Stimulated activated effector memory CD8-positive, alpha-beta T cell treated with anti-CD3 and anti-CD28 coated beads, Interleukin-12 subunit alpha, Interleukin-12 subunit beta, amount 100 ng/mL, for 72 hours (primary cell): ENCODE data around the gene DPEP2NB.

ENCODE experiments used
- ATAC-seq: fragments of 150-1000 bp; cut with Tn5 transposase; 2 replicates; pipeline ENCODE4 v1.10.0; 2021
- DNase-seq, 2 donors: peaks; one replicate each; pipeline ENCODE4 v3.0.0; 2021 to 2022; ENCODE audit warnings: low spot score in 2 of 2
- H3K27ac Mint-ChIP-seq: one replicate; pipeline ENCODE4 v1.8.0; 2022; ENCODE audit warnings: mild to moderate bottlenecking, mixed read lengths
- H3K36me3 Mint-ChIP-seq: one replicate; pipeline ENCODE4 v1.8.0; 2022; ENCODE audit warnings: mild to moderate bottlenecking, mixed read lengths
- H3K4me1 Mint-ChIP-seq: one replicate; pipeline ENCODE4 v1.8.0; 2022; ENCODE audit warnings: mixed read lengths
- H3K4me3 Mint-ChIP-seq: one replicate; pipeline ENCODE4 v1.8.0; 2022; ENCODE audit warnings: mild to moderate bottlenecking, mixed read lengths
- H3K9me3 Mint-ChIP-seq: one replicate; pipeline ENCODE4 v1.8.0; 2022; ENCODE audit warnings: mixed read lengths

The DPEP2NB gene, protein sequence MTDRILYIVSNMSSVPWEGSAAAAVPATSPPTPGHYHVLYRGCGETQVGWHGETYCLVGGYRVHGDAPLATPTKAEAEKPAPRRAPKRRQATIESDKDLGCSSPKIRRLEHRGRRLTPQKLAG

GRCh38 chr16:68015681-68016080 lies at the start of gene DPEP2NB:
Gene DPEP2NB, minus strand, starts transcription at chr16:68015911. Its CDS starts 141 bp downstream, at chr16:68015770.
- ATAC-seq (no peak), DNase-seq (no peak)
- Mint-ChIP-seq H3K36me3 (no peaks in the 10 kb centered on the region), H3K4me3 (no peak within 1 kb of the TSS), H3K9me3 (no peaks in the 10 kb centered on the region), H3K4me1 (peaks cover 6% of the 10 kb centered on the region), H3K27ac (peak within 1 kb of the TSS; percentile 43)

- H3K9me3 Mint-ChIP-seq, result no peaks in the 10 kb centered on the region
- peaks cover 82% of the 10 kb centered on the region for H3K4me1 Mint-ChIP-seq
- peak overlapping the region; percentile 12 for H3K4me3 Mint-ChIP-seq
- ATAC-seq, result peak; percentile 72
- peaks cover 63% of the 10 kb centered on the region for H3K36me3 Mint-ChIP-seq
- H3K27ac Mint-ChIP-seq, result peak overlapping the region; percentile 83
- peak; percentile 60 to 85 for DNase-seq
Measured at GRCh38 chr16:68064791-68065365, 49.2 kb upstream of the DPEP2NB start.

GRCh38 chr16:68062910-68063393 lies 47.2 kb upstream of the DPEP2NB start:
- H3K27ac Mint-ChIP-seq, result peak overlapping the region; percentile 91
- peak overlapping the region; percentile 55 for H3K4me3 Mint-ChIP-seq
- peak; percentile 86 for ATAC-seq
- H3K36me3 Mint-ChIP-seq, result peaks cover 77% of the 10 kb centered on the region
- peaks cover 78% of the 10 kb centered on the region for H3K4me1 Mint-ChIP-seq
- peak in 1 of 2 donors; percentile 72 for DNase-seq
- H3K9me3 Mint-ChIP-seq, result no peaks in the 10 kb centered on the region

GRCh38 chr16:68061396-68061795 lies 45.7 kb upstream of the DPEP2NB start:
- ATAC-seq, result no peak
- H3K9me3 Mint-ChIP-seq, result no peaks in the 10 kb centered on the region
- H3K36me3 Mint-ChIP-seq, result peaks cover 78% of the 10 kb centered on the region
- DNase-seq, result no peak
- H3K4me1 Mint-ChIP-seq, result peaks cover 67% of the 10 kb centered on the region
- H3K4me3 Mint-ChIP-seq, result peak overlapping the region; percentile 21
- peak overlapping the region; percentile 91 for H3K27ac Mint-ChIP-seq

DNA sequence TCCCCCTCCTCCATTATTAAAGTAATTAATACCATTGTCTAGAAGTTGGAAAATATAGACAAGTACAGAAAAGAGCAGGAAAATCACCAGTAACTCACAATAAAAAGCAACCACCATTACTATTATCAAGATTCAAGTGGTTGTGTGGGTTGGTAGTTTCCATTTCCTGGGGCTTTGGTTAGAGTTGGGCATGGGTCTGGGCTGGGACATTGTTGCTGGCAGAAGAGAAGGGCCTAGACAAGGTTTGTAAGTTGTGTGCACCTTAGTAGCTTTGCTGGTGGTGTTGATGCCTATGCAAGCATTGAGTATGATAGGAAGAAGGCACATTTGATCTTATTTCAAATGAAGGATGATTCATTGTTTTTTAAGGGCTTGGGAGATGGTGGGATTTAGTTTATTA lies 44.1 kb upstream of the DPEP2NB start:
- peak; percentile 33 for ATAC-seq
- Mint-ChIP-seq H3K9me3 (no peaks in the 10 kb centered on the region), H3K4me1 (peaks cover 51% of the 10 kb centered on the region), H3K4me3 (peak overlapping the region; percentile 6), H3K27ac (peak overlapping the region; percentile 91), H3K36me3 (peaks cover 70% of the 10 kb centered on the region)
- no peak for DNase-seq

DNA sequence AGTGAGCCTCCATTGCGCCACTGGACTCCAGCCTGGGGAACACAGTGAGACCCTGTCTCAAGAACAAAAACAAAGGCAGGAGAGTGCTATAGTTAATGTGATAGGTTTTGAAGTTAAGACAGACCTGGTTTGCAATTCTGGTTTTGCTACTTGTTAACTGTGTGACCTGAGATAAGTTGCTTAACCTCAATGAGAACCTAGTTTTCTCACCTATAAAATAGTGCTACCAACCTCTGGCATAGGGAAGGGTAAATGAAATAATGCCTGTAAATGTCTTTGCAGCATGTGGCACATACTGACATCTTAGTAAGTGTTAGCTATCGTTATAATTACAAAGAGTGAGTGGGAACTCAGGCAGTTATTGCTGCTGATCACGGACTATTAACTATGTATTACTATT lies 39.7 kb upstream of the DPEP2NB start:
- Mint-ChIP-seq H3K36me3 (peaks cover 81% of the 10 kb centered on the region), H3K4me1 (peaks cover 14% of the 10 kb centered on the region), H3K9me3 (no peaks in the 10 kb centered on the region), H3K4me3 (no peak overlapping the region), H3K27ac (peak overlapping the region; percentile 63)
- ATAC-seq (no peak), DNase-seq (no peak)

DNA sequence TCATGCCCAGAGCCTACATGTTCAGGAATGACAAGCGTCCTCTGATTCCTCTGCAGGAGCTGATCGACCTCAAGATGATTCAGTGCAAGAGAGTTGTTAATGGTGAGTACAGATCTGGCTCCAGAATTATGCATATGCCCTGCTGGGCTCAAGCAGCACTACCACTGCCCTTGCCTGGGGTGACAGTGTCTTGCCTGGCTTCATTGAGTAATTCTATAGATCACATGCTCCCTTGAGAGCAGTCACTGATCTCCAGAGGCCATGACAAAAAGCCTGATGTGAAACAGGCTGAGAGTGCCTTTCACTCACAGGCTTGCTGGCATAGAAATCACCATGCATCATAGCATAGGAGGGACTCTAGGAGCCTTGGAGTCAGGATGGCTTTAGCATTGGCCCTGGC lies 33.7 kb upstream of the DPEP2NB start:
- no peaks in the 10 kb centered on the region for H3K9me3 Mint-ChIP-seq
- H3K4me3 Mint-ChIP-seq, result no peak overlapping the region
- peaks cover 73% of the 10 kb centered on the region for H3K36me3 Mint-ChIP-seq
- ATAC-seq (no peak), DNase-seq (no peak)
- no peaks in the 10 kb centered on the region for H3K4me1 Mint-ChIP-seq
- H3K27ac Mint-ChIP-seq, result no peak overlapping the region

GRCh38 chr16:68047987-68048386 lies 32.3 kb upstream of the DPEP2NB start:
- ATAC-seq, result no peak
- H3K27ac Mint-ChIP-seq, result no peak overlapping the region
- peaks cover 70% of the 10 kb centered on the region for H3K36me3 Mint-ChIP-seq
- no peaks in the 10 kb centered on the region for H3K4me1 Mint-ChIP-seq
- H3K9me3 Mint-ChIP-seq, result no peaks in the 10 kb centered on the region
- DNase-seq, result no peak
- no peak overlapping the region for H3K4me3 Mint-ChIP-seq

- Mint-ChIP-seq H3K4me1 (no peaks in the 10 kb centered on the region), H3K36me3 (peaks cover 59% of the 10 kb centered on the region), H3K9me3 (no peaks in the 10 kb centered on the region), H3K27ac (no peak overlapping the region), H3K4me3 (no peak overlapping the region)
- ATAC-seq (no peak), DNase-seq (no peak)
Measured at GRCh38 chr16:68046106-68046505, 30.4 kb upstream of the DPEP2NB start.

GRCh38 chr16:68041783-68042182 lies 26.1 kb upstream of the DPEP2NB start:
- no peaks in the 10 kb centered on the region for H3K9me3 Mint-ChIP-seq
- H3K4me3 Mint-ChIP-seq, result no peak overlapping the region
- ATAC-seq, result no peak
- no peak overlapping the region for H3K27ac Mint-ChIP-seq
- no peak for DNase-seq
- peaks cover 9% of the 10 kb centered on the region for H3K4me1 Mint-ChIP-seq
- peaks cover 67% of the 10 kb centered on the region for H3K36me3 Mint-ChIP-seq

GRCh38 chr16:68040506-68041288 lies 25.0 kb upstream of the DPEP2NB start:
- peaks cover 69% of the 10 kb centered on the region for H3K36me3 Mint-ChIP-seq
- H3K9me3 Mint-ChIP-seq, result no peaks in the 10 kb centered on the region
- peak; percentile 99 for ATAC-seq
- H3K27ac Mint-ChIP-seq, result peak overlapping the region; percentile 54
- H3K4me1 Mint-ChIP-seq, result peaks cover 13% of the 10 kb centered on the region
- DNase-seq, result peak; percentile 87 to 92
- no peak overlapping the region for H3K4me3 Mint-ChIP-seq

GRCh38 chr16:68037841-68038597 lies 22.3 kb upstream of the DPEP2NB start:
- no peak for DNase-seq
- no peak overlapping the region for H3K4me3 Mint-ChIP-seq
- H3K27ac Mint-ChIP-seq, result no peak overlapping the region
- peaks cover 52% of the 10 kb centered on the region for H3K36me3 Mint-ChIP-seq
- no peaks in the 10 kb centered on the region for H3K9me3 Mint-ChIP-seq
- H3K4me1 Mint-ChIP-seq, result peaks cover 13% of the 10 kb centered on the region
- ATAC-seq, result no peak

- Mint-ChIP-seq H3K27ac (no peak overlapping the region), H3K9me3 (no peaks in the 10 kb centered on the region), H3K36me3 (peaks cover 47% of the 10 kb centered on the region), H3K4me3 (no peak overlapping the region), H3K4me1 (peaks cover 22% of the 10 kb centered on the region)
- ATAC-seq (no peak), DNase-seq (no peak)
Measured at GRCh38 chr16:68035227-68035626, 19.5 kb upstream of the DPEP2NB start.

DNA sequence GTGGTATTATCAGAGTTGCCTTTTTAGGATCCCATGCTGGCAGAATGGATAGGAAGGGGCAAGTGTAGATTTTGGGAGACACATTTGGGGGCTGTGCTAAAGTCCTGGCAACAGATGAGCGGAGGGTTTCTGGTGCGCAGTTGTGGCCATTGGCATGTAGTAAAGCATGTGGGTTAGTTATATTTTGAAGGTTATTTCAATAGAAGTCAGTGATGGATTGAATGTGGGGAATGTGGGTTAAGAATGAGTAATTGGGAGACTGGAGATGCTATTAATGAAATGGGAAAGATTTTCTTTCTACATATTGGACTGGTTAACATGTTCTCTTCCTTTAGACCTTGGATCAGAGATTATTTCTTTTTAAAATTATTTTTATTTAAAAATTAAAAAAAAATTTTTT lies 17.4 kb upstream of the DPEP2NB start:
- Mint-ChIP-seq H3K4me1 (peaks cover 21% of the 10 kb centered on the region), H3K27ac (peak overlapping the region; percentile 72), H3K9me3 (no peaks in the 10 kb centered on the region), H3K36me3 (peaks cover 42% of the 10 kb centered on the region), H3K4me3 (no peak overlapping the region)
- no peak for DNase-seq
- ATAC-seq, result no peak

GRCh38 chr16:68031951-68032350 lies 16.2 kb upstream of the DPEP2NB start:
- Mint-ChIP-seq H3K4me3 (no peak overlapping the region), H3K27ac (peak overlapping the region; percentile 72), H3K9me3 (no peaks in the 10 kb centered on the region), H3K36me3 (peaks cover 48% of the 10 kb centered on the region), H3K4me1 (peaks cover 24% of the 10 kb centered on the region)
- DNase-seq, result no peak
- peak; percentile 96 for ATAC-seq
